ENCODE measurements around the gene TMEM256.
A peak's percentile ranks its signal among the peaks of the same experiment; 100 is the strongest.

TMEM256 gene
- long read RNA-seq, transcript TMEM256-201 (4 exons, 486 nt) = major isoform, 10 of 10 reads
- long read RNA-seq, partial matches to known transcripts = 0 of 10 reads
- long read RNA-seq, other reads (novel, unspliced or antisense) = 0 of 10 reads

- Histone ChIP-seq H3K4me3 (replicated peaks; ENCODE audit: insufficient read depth, low read length) (peak within 1 kb of the TSS; percentile 62), H3K27me3 (ENCODE audit: insufficient read depth, poor library complexity, severe bottlenecking) (peaks cover 2% of the 10 kb centered on the region), H3K27ac (replicated peaks) (peak within 1 kb of the TSS; percentile 64)
- DNase-seq (ENCODE audit: low read depth in 1 of 2, low spot score in 1 of 2) = peak; percentile 77 to 93
- TF ChIP-seq POLR2AphosphoS5 (IDR thresholded peaks at IDR 0.05; ENCODE audit: low read depth) = 0 out of 2 replicates have a peak, but pooled peaks have one; percentile 15
- TF ChIP-seq, protein P1, sequence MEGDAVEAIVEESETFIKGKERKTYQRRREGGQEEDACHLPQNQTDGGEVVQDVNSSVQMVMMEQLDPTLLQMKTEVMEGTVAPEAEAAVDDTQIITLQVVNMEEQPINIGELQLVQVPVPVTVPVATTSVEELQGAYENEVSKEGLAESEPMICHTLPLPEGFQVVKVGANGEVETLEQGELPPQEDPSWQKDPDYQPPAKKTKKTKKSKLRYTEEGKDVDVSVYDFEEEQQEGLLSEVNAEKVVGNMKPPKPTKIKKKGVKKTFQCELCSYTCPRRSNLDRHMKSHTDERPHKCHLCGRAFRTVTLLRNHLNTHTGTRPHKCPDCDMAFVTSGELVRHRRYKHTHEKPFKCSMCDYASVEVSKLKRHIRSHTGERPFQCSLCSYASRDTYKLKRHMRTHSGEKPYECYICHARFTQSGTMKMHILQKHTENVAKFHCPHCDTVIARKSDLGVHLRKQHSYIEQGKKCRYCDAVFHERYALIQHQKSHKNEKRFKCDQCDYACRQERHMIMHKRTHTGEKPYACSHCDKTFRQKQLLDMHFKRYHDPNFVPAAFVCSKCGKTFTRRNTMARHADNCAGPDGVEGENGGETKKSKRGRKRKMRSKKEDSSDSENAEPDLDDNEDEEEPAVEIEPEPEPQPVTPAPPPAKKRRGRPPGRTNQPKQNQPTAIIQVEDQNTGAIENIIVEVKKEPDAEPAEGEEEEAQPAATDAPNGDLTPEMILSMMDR (IDR thresholded peaks at IDR 0.05; ENCODE audit: insufficient read depth, low read length) = no peak
These were observed at the start of gene TMEM256 for GRCh38 chr17:7403977-7404736. Gene TMEM256, minus strand, starts transcription at chr17:7404097. Its CDS starts 13 bp downstream, at chr17:7404084.

DNA sequence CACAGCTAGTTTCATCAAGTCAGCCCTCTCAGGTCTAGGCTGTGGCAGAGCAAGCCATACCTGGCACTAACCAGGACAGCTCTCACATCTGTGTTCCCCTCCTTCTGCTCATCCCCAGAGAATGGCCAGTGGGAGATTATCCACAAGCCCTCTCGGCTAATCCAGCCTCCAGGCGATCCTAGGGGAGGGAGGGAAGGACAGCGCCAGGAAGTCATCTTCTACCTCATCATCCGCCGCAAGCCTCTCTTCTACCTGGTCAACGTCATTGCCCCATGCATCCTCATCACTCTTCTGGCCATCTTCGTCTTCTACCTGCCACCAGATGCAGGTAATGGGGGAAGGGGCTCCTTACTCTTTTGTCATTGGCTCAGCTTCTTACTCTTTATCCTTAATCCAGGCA is 44.6 kb upstream of the TMEM256 start:
- TF ChIP-seq POLR2AphosphoS5 (IDR thresholded peaks at IDR 0.05; ENCODE audit: low read depth) (no peak), GABPA (IDR thresholded peaks at IDR 0.05; ENCODE audit: low read depth) (no peak)
- TF ChIP-seq, protein P2, sequence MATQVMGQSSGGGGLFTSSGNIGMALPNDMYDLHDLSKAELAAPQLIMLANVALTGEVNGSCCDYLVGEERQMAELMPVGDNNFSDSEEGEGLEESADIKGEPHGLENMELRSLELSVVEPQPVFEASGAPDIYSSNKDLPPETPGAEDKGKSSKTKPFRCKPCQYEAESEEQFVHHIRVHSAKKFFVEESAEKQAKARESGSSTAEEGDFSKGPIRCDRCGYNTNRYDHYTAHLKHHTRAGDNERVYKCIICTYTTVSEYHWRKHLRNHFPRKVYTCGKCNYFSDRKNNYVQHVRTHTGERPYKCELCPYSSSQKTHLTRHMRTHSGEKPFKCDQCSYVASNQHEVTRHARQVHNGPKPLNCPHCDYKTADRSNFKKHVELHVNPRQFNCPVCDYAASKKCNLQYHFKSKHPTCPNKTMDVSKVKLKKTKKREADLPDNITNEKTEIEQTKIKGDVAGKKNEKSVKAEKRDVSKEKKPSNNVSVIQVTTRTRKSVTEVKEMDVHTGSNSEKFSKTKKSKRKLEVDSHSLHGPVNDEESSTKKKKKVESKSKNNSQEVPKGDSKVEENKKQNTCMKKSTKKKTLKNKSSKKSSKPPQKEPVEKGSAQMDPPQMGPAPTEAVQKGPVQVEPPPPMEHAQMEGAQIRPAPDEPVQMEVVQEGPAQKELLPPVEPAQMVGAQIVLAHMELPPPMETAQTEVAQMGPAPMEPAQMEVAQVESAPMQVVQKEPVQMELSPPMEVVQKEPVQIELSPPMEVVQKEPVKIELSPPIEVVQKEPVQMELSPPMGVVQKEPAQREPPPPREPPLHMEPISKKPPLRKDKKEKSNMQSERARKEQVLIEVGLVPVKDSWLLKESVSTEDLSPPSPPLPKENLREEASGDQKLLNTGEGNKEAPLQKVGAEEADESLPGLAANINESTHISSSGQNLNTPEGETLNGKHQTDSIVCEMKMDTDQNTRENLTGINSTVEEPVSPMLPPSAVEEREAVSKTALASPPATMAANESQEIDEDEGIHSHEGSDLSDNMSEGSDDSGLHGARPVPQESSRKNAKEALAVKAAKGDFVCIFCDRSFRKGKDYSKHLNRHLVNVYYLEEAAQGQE (IDR thresholded peaks at IDR 0.05; ENCODE audit: insufficient replicate concordance, low read depth) = no peak
- Histone ChIP-seq H3K4me3 (replicated peaks; ENCODE audit: insufficient read depth, low read length) (no peak overlapping the region), H3K27me3 (ENCODE audit: insufficient read depth, poor library complexity, severe bottlenecking) (no peaks in the 10 kb centered on the region), H3K27ac (replicated peaks) (no peak overlapping the region)
- DNase-seq (ENCODE audit: low read depth in 1 of 2, low spot score in 1 of 2) = no peak

DNA sequence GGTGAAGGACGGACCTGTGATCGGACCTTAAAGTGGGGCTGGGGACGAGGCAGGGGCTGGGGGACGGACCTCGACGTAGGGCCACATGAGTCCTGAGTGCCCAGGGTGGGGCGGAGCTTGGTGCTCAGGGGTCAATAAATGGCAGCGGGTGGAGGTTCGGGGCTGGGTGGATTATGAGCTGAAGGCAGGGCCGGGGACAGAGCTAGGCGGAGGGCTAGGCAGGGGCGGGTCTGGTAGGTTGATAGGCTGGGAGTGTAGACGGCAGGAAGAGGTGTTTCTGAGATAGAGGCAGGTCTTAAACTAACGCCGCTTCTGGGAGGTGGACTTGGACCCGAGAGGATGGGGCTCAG is 41.7 kb upstream of the TMEM256 start:
- no peak overlapping the region for H3K27ac ChIP-seq (replicated peaks)
- TF ChIP-seq GABPA (IDR thresholded peaks at IDR 0.05; ENCODE audit: low read depth) (no peak), SPI1 (IDR thresholded peaks at IDR 0.05; ENCODE audit: borderline replicate concordance, low read depth) (no peak), POLR2AphosphoS5 (IDR thresholded peaks at IDR 0.05; ENCODE audit: low read depth) (no peak)
- TF ChIP-seq, protein P2 (IDR thresholded peaks at IDR 0.05; ENCODE audit: insufficient replicate concordance, low read depth) = no peak
- TF ChIP-seq, protein P1 (IDR thresholded peaks at IDR 0.05; ENCODE audit: insufficient read depth, low read length) = no peak
- DNase-seq (ENCODE audit: low read depth in 1 of 2, low spot score in 1 of 2) = no peak
- H3K27me3 ChIP-seq (ENCODE audit: insufficient read depth, poor library complexity, severe bottlenecking) = no peaks in the 10 kb centered on the region
- H3K4me3 ChIP-seq (replicated peaks; ENCODE audit: insufficient read depth, low read length) = no peak overlapping the region

GRCh38 chr17:7444682-7445618 is 41.1 kb upstream of the TMEM256 start, which contains the start of gene CHRNB1:
Gene CHRNB1, plus strand, starts transcription at chr17:7445061. Its CDS starts 67 bp downstream, at chr17:7445128.
- peaks cover 5% of the 10 kb centered on the region for H3K27me3 ChIP-seq (ENCODE audit: insufficient read depth, poor library complexity, severe bottlenecking)
- H3K27ac ChIP-seq (replicated peaks) = no peak within 1 kb of the TSS
- no peak for DNase-seq (ENCODE audit: low read depth in 1 of 2, low spot score in 1 of 2)
- 0 out of 2 replicates have a peak within 1 kb of the TSS, but pooled peaks have one; percentile 12 for H3K4me3 ChIP-seq (replicated peaks; ENCODE audit: insufficient read depth, low read length)
- TF ChIP-seq POLR2AphosphoS5 (IDR thresholded peaks at IDR 0.05; ENCODE audit: low read depth) (no peak), SPI1 (IDR thresholded peaks at IDR 0.05; ENCODE audit: borderline replicate concordance, low read depth) (no peak)
